ENCODE measurements around the gene IL1RN. TPM values are rescaled to one million over a fixed set of nuclear protein-coding genes. Genes with fewer than 3 reads are reported as not detected.

Gene IL1RN
- total RNA-seq, 1 donor from 2014 or later: not detected

- no peaks in the 10 kb centered on the region for H3K9me3 Mint-ChIP-seq (ENCODE audit: unreplicated experiment)
These were observed 42.2 kb downstream of the IL1RN start for GRCh38 chr2:113169586-113169985.

GRCh38 chr2:113171334-113172075 lies 44.1 kb downstream of the IL1RN start:
- no peak for TF ChIP-seq CTCF (IDR thresholded peaks at IDR 0.05)
- Mint-ChIP-seq H3K4me1 (ENCODE audit: unreplicated experiment) (no peaks in the 10 kb centered on the region), H3K27ac (ENCODE audit: unreplicated experiment) (no peak overlapping the region), H3K36me3 (ENCODE audit: unreplicated experiment) (no peaks in the 10 kb centered on the region), H3K27me3 (ENCODE audit: unreplicated experiment) (peaks cover 2% of the 10 kb centered on the region), H3K9me3 (ENCODE audit: unreplicated experiment) (no peaks in the 10 kb centered on the region), H3K4me3 (ENCODE audit: unreplicated experiment) (no peak overlapping the region)
- no peak for DNase-seq (ENCODE audit: extremely low spot score, unreplicated experiment)

More at GRCh38 chr2:113169586-113169985, 42.2 kb downstream of the IL1RN start:
- Mint-ChIP-seq H3K4me1 (ENCODE audit: unreplicated experiment) (no peaks in the 10 kb centered on the region), H3K4me3 (ENCODE audit: unreplicated experiment) (no peak overlapping the region), H3K36me3 (ENCODE audit: unreplicated experiment) (no peaks in the 10 kb centered on the region), H3K27me3 (ENCODE audit: unreplicated experiment) (no peaks in the 10 kb centered on the region), H3K27ac (ENCODE audit: unreplicated experiment) (no peak overlapping the region)
- no peak for TF ChIP-seq CTCF (IDR thresholded peaks at IDR 0.05)
- no peak for DNase-seq (ENCODE audit: extremely low spot score, unreplicated experiment)

- peaks cover 2% of the 10 kb centered on the region for H3K27me3 Mint-ChIP-seq (ENCODE audit: unreplicated experiment)
- DNase-seq (ENCODE audit: extremely low spot score, unreplicated experiment): no peak
- no peak for TF ChIP-seq CTCF (IDR thresholded peaks at IDR 0.05)
- H3K27ac Mint-ChIP-seq (ENCODE audit: unreplicated experiment): no peak overlapping the region
- no peak overlapping the region for H3K4me3 Mint-ChIP-seq (ENCODE audit: unreplicated experiment)
- H3K9me3 Mint-ChIP-seq (ENCODE audit: unreplicated experiment): no peaks in the 10 kb centered on the region
- no peaks in the 10 kb centered on the region for H3K4me1 Mint-ChIP-seq (ENCODE audit: unreplicated experiment)
- no peaks in the 10 kb centered on the region for H3K36me3 Mint-ChIP-seq (ENCODE audit: unreplicated experiment)
These were observed 45.5 kb downstream of the IL1RN start for GRCh38 chr2:113172721-113173541.

GRCh38 chr2:113173542-113174375 lies 46.4 kb downstream of the IL1RN start, which contains the start of gene PSD4:
TSS of gene PSD4 (plus strand) at chr2:113173971. CDS start at chr2:113182457, 8,486 bp downstream.
- no peaks in the 10 kb centered on the region for H3K36me3 Mint-ChIP-seq (ENCODE audit: unreplicated experiment)
- no peak within 1 kb of the TSS for H3K27ac Mint-ChIP-seq (ENCODE audit: unreplicated experiment)
- H3K4me1 Mint-ChIP-seq (ENCODE audit: unreplicated experiment): no peaks in the 10 kb centered on the region
- no peak within 1 kb of the TSS for H3K4me3 Mint-ChIP-seq (ENCODE audit: unreplicated experiment)
- no peak for TF ChIP-seq CTCF (IDR thresholded peaks at IDR 0.05)
- peaks cover 2% of the 10 kb centered on the region for H3K27me3 Mint-ChIP-seq (ENCODE audit: unreplicated experiment)
- DNase-seq (ENCODE audit: extremely low spot score, unreplicated experiment): no peak
- no peaks in the 10 kb centered on the region for H3K9me3 Mint-ChIP-seq (ENCODE audit: unreplicated experiment)

All from osteocyte (in vitro differentiated cells).